DND-41 (cell line): ENCODE measurements around the gene AKTIP.

Experiments used
- ATAC-seq: fragments of 200-7000 bp; cut with Tn5 transposase; 3 replicates; pipeline ENCODE4 v1.9.1; 2021; ENCODE audit warnings: low read depth; ENCODE audit not compliant: insufficient read depth
- DNase-seq: peaks from one replicate; pipeline ENCODE4 v3.0.0-alpha.2; 2020
- H2AFZ ChIP-seq: 2 replicates; pipeline ENCODE4 v1.6.0; 2012; ENCODE audit warnings: low read depth, low read length
- H3K27ac ChIP-seq: 2 replicates; pipeline ENCODE4 v1.5.1; 2012; ENCODE audit warnings: low read length, inconsistent platforms
- H3K27me3 ChIP-seq: fragments of 200-600 bp; sonication (generic); 2 replicates; pipeline ENCODE4 v1.6.0; 2012; ENCODE audit warnings: low read length, mild to moderate bottlenecking, inconsistent platforms; ENCODE audit not compliant: insufficient read depth, poor library complexity
- H3K36me3 ChIP-seq: 2 replicates; pipeline ENCODE4 v1.5.1; 2012; ENCODE audit warnings: low read length, inconsistent platforms; ENCODE audit not compliant: insufficient read depth
- H3K4me1 ChIP-seq: 2 replicates; pipeline ENCODE4 v1.5.1; 2012; ENCODE audit warnings: mild to moderate bottlenecking, low read length; ENCODE audit not compliant: insufficient read depth
- H3K4me2 ChIP-seq: 2 replicates; pipeline ENCODE4 v1.6.0; 2012; ENCODE audit warnings: mild to moderate bottlenecking, moderate library complexity, low read length, inconsistent platforms; ENCODE audit not compliant: insufficient read depth
- H3K4me3 ChIP-seq, 2 experiments: fragments of 200-600 bp in 1 of 2; shearing (Covaris generic) in 1 of 2; 2 replicates each; pipeline ENCODE4 v1.5.1; 2012 to 2016; ENCODE audit warnings: inconsistent platforms in 2 of 2, low read length in 2 of 2, mild to moderate bottlenecking in 2 of 2, low read depth in 1 of 2, moderate library complexity in 1 of 2
- H3K79me2 ChIP-seq: 2 replicates; pipeline ENCODE4 v1.6.0; 2012; ENCODE audit warnings: low read length, inconsistent platforms; ENCODE audit not compliant: insufficient read depth
- H3K9ac ChIP-seq: 2 replicates; pipeline ENCODE4 v1.6.0; 2012; ENCODE audit warnings: low read depth, mild to moderate bottlenecking, inconsistent platforms, low read length, moderate library complexity
- H3K9me3 ChIP-seq: 2 replicates; pipeline ENCODE4 v1.5.1; 2012; ENCODE audit warnings: low read length, moderate library complexity, mild to moderate bottlenecking, inconsistent platforms; ENCODE audit not compliant: insufficient read depth, severe bottlenecking
- H4K20me1 ChIP-seq: 2 replicates; pipeline ENCODE4 v1.6.0; 2012; ENCODE audit warnings: low read length; ENCODE audit not compliant: insufficient read depth
- EZH2 ChIP-seq: IDR thresholded peaks from 3 replicates; pipeline ENCODE4 v1.6.1; 2012; ENCODE audit warnings: borderline replicate concordance, low read depth, mild to moderate bottlenecking, moderate library complexity, low read length, inconsistent platforms; ENCODE audit not compliant: severe bottlenecking
- TF ChIP-seq, protein P1 (sequence below): IDR thresholded peaks from 2 replicates; pipeline ENCODE4 v1.5.1; 2012; ENCODE audit warnings: borderline replicate concordance, low read length, moderate library complexity, mild to moderate bottlenecking; ENCODE audit not compliant: poor library complexity, severe bottlenecking; ENCODE audit errors: extremely low read depth

Gene AKTIP

DNA sequence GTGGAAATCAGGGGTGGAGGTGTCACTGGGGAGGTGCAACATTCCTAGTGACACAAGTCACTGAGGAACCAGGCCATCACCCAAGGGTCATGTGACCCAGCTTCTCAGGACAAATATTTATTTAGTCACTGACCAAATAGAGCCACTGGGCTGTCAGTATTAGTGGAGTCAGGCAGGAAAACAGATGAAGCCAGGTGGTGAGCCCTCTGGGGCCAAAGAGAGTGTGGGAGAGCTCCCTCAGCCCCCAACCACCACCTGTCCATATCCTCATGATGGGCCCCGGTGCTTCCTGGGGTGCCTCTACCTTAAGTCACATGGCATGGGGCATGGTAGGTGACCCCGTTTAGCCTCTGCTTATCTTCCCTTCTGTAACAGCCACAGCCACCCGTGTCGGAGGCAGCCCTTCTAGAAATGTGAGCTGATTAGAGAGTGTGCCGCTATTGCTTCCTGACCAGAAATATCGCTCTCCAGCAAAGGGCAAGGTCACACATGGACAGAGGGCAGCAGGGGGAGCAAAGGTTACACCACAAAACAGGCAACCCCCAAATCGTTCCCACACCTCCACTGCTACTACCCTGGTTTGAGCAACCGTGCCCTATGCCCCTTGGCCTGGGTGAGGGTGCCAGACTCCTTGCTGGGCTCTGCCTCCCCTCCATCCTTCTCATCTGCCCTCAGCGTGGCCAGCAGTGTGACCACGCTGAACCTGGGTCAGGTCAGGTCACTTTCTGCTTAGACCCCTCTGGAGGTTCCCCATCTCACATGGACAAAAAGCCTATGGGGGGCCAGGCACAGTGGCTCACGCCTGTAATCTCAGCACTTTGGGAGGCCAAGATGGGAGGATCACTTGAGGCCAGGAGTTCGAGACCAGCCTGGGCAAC, 8.6 kb upstream of the AKTIP start:
- H3K27me3 ChIP-seq, result no peaks in the 10 kb centered on the region
- H3K27ac ChIP-seq, result peak overlapping the region; percentile 23; the same call in 1 of the 2 replicates
- H3K4me2 ChIP-seq, result no peak overlapping the region
- H4K20me1 ChIP-seq, result no peaks in the 10 kb centered on the region
- H3K4me3 ChIP-seq, result no peak overlapping the region
- peak; percentile 7 for DNase-seq
- peaks cover 2% of the 10 kb centered on the region for H3K9me3 ChIP-seq
- no peaks in the 10 kb centered on the region for H3K79me2 ChIP-seq
- no peak overlapping the region for H2AFZ ChIP-seq
- no peak overlapping the region for H3K9ac ChIP-seq
- peaks cover 14% of the 10 kb centered on the region for H3K4me1 ChIP-seq
- no peak for ATAC-seq
- no peak for TF ChIP-seq EZH2
- TF ChIP-seq, protein P1, sequence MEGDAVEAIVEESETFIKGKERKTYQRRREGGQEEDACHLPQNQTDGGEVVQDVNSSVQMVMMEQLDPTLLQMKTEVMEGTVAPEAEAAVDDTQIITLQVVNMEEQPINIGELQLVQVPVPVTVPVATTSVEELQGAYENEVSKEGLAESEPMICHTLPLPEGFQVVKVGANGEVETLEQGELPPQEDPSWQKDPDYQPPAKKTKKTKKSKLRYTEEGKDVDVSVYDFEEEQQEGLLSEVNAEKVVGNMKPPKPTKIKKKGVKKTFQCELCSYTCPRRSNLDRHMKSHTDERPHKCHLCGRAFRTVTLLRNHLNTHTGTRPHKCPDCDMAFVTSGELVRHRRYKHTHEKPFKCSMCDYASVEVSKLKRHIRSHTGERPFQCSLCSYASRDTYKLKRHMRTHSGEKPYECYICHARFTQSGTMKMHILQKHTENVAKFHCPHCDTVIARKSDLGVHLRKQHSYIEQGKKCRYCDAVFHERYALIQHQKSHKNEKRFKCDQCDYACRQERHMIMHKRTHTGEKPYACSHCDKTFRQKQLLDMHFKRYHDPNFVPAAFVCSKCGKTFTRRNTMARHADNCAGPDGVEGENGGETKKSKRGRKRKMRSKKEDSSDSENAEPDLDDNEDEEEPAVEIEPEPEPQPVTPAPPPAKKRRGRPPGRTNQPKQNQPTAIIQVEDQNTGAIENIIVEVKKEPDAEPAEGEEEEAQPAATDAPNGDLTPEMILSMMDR, result no peak
- H3K36me3 ChIP-seq, result no peaks in the 10 kb centered on the region

DNA sequence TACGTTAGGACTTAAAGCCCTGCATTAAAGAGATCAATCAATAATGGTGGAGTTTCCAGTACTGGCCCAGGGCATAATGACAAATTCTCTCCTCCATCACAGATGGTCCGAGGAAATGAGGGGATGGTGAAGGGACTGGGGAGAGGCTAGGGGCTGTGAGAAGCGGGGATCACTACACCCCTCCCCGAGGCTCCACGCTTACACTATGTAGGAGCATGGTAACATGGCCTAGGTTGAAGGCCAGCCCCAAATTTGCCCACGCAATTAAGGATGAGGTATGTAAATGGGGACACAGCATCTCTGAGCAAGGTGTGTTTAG, 8.0 kb upstream of the AKTIP start:
- Histone ChIP-seq H4K20me1 (no peaks in the 10 kb centered on the region), H3K36me3 (no peaks in the 10 kb centered on the region), H3K9me3 (peaks cover 2% of the 10 kb centered on the region), H2AFZ (no peak overlapping the region), H3K4me1 (peaks cover 8% of the 10 kb centered on the region), H3K4me2 (no peak overlapping the region), H3K4me3 (no peak overlapping the region), H3K27me3 (no peaks in the 10 kb centered on the region), H3K79me2 (no peaks in the 10 kb centered on the region), H3K9ac (no peak overlapping the region), H3K27ac (no peak overlapping the region)
- ATAC-seq (no peak; the same call in 2 of the 3 replicates), DNase-seq (no peak)
- no peak for TF ChIP-seq EZH2
- TF ChIP-seq, protein P1, result no peak

DNA sequence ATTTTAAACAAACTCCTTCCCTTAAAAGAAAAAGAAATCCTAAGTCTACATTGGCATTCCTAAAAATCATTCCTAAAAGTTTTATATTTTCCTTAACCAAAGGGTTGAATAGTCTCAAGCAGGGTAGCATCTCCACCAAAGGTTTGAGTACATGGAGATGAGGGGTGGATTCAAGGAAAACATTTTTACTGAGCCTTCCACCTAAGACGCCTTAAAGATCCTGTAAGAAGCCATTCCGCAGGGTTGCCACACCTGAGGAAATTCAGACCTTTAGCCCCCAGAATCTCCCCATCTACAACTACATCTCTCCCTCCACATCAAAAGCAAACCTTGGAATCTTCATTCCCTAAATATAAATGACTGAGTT, 7.7 kb upstream of the AKTIP start:
- TF ChIP-seq, protein P1, result no peak
- TF ChIP-seq EZH2, result no peak
- no peak overlapping the region for H3K9ac ChIP-seq

More for the DNA sequence above, 7.7 kb upstream of the AKTIP start:
- Histone ChIP-seq H3K4me2 (no peak overlapping the region), H3K4me1 (peaks cover 8% of the 10 kb centered on the region), H3K79me2 (no peaks in the 10 kb centered on the region), H3K27me3 (no peaks in the 10 kb centered on the region), H3K27ac (no peak overlapping the region), H4K20me1 (no peaks in the 10 kb centered on the region), H2AFZ (no peak overlapping the region), H3K36me3 (no peaks in the 10 kb centered on the region), H3K9me3 (peaks cover 2% of the 10 kb centered on the region), H3K4me3 (no peak overlapping the region)
- no peak for DNase-seq
- 0 out of 3 replicates have a peak, but pooled peaks have one; percentile 11 for ATAC-seq
